Keratinocyte (primary cell): ENCODE measurements around the gene MICAL2. TPM values are rescaled to one million over a fixed set of nuclear protein-coding genes. Genes with fewer than 3 reads are reported as not detected.

Experiments used
- DNase-seq: peaks from one replicate; pipeline ENCODE4 v3.0.0-alpha.2; 2011; ENCODE audit warnings: low read depth, missing footprints, low spot score
- FAIRE-seq: peaks from 2 replicates; lab custom pipeline; 2011; peaks lifted over from hg19 to GRCh38; lab: Jason Lieb, UNC
- H2AFZ ChIP-seq: 2 replicates; pipeline ENCODE4 v1.6.0; 2012; ENCODE audit warnings: low read length, control low read depth, inconsistent platforms; ENCODE audit not compliant: control insufficient read depth
- H3K27ac ChIP-seq: 2 replicates; pipeline ENCODE4 v1.5.1; 2011; ENCODE audit warnings: low read length; ENCODE audit not compliant: control insufficient read depth, insufficient read depth
- H3K27me3 ChIP-seq: 3 replicates; pipeline ENCODE4 v1.6.0; 2011; ENCODE audit warnings: low read length; ENCODE audit not compliant: control insufficient read depth, insufficient read depth; ENCODE audit errors: extremely low read depth
- H3K36me3 ChIP-seq, 2 experiments: 2 replicates in 1 of 2; 3 replicates in 1 of 2; pipeline ENCODE4 v1.5.1; 2011; ENCODE audit warnings: low read length in 2 of 2, mild to moderate bottlenecking in 1 of 2; ENCODE audit not compliant: control insufficient read depth in 2 of 2, insufficient read depth in 2 of 2; ENCODE audit errors: extremely low read depth in 1 of 2
- H3K4me1 ChIP-seq: 3 replicates; pipeline ENCODE4 v1.5.1; 2011; ENCODE audit warnings: low read length; ENCODE audit not compliant: control insufficient read depth, insufficient read depth; ENCODE audit errors: extremely low read depth
- H3K4me2 ChIP-seq: 3 replicates; pipeline ENCODE4 v1.6.0; 2011; ENCODE audit warnings: low read depth, low read length; ENCODE audit not compliant: control insufficient read depth, insufficient read depth; ENCODE audit errors: extremely low read depth
- H3K4me3 ChIP-seq, 3 experiments: fragments of 200-600 bp in 1 of 3; sonication (generic) in 1 of 3; 2 replicates in 2 of 3; 3 replicates in 1 of 3; pipeline ENCODE4 v1.5.1; 2011 to 2016; ENCODE audit warnings: low read length in 3 of 3, mild to moderate bottlenecking in 3 of 3, control low read depth in 2 of 3, inconsistent platforms in 1 of 3, low read depth in 1 of 3, mixed read lengths in 1 of 3, mixed run types in 1 of 3, moderate library complexity in 1 of 3; ENCODE audit not compliant: control insufficient read depth in 2 of 3, insufficient read depth in 2 of 3; ENCODE audit errors: extremely low read depth in 1 of 3
- H3K79me2 ChIP-seq: 2 replicates; pipeline ENCODE4 v1.6.0; 2012; ENCODE audit warnings: low read length; ENCODE audit not compliant: control insufficient read depth, insufficient read depth
- H3K9ac ChIP-seq: 3 replicates; pipeline ENCODE4 v1.6.0; 2011; ENCODE audit warnings: low read length; ENCODE audit not compliant: control insufficient read depth, insufficient read depth; ENCODE audit errors: extremely low read depth
- H3K9me1 ChIP-seq: 3 replicates; pipeline ENCODE4 v1.6.0; 2011; ENCODE audit warnings: low read length; ENCODE audit not compliant: control insufficient read depth, insufficient read depth; ENCODE audit errors: extremely low read depth
- H3K9me3 ChIP-seq: 2 replicates; pipeline ENCODE4 v1.5.1; 2012; ENCODE audit warnings: low read depth, low read length; ENCODE audit not compliant: control insufficient read depth
- H4K20me1 ChIP-seq: 3 replicates; pipeline ENCODE4 v1.6.0; 2011; ENCODE audit warnings: low read length; ENCODE audit not compliant: control insufficient read depth, insufficient read depth; ENCODE audit errors: extremely low read depth
- CTCF ChIP-seq, 3 experiments: IDR thresholded peaks in 1 of 3; conservative IDR thresholded peaks in 1 of 3; optimal IDR thresholded peaks in 1 of 3; 2 replicates in 2 of 3; 3 replicates in 1 of 3; pipeline versions ENCODE3 to v1.5.1; 2011; ENCODE audit warnings: low read length in 3 of 3, mild to moderate bottlenecking in 3 of 3, moderate library complexity in 2 of 3, control low read depth in 1 of 3, inconsistent platforms in 1 of 3; ENCODE audit not compliant: insufficient read depth in 2 of 3; ENCODE audit errors: extremely low read depth in 1 of 3
- EZH2 ChIP-seq: IDR thresholded peaks from one replicate; pipeline ENCODE4 v1.6.1; 2012; ENCODE audit warnings: inconsistent platforms, mild to moderate bottlenecking, low read length, moderate library complexity
- dilution Hi-C: fragments of 300-500 bp; cut with MboI; formaldehyde crosslinking; loops from one replicate; pipeline ENCODE4 v1.7.0; 2020; ENCODE audit warnings: low sequenced_read_pairs; ENCODE audit not compliant: extremely low pct_ligation_motif_present
- polyA plus RNA-seq, 5 experiments: library from polyadenylated mRNA; depleted of rRNA in 3 of 5; stranded (reverse) in 3 of 5; stranded (forward) in 1 of 5; unstranded in 1 of 5; fragments of >200 nt; gene quantifications; 1 replicate in 1 of 5; 2 replicates in 3 of 5; 3 replicates in 1 of 5; pipeline versions ENCODE4 v1.2.1 to v1.2.3, GENCODE V29; 2011 to 2012; ENCODE audit warnings: missing spikeins in 2 of 5, low read depth in 1 of 5, low replicate concordance in 1 of 5

Gene MICAL2
- polyA plus RNA-seq, 1 donor (not counting 4 experiments of a cell fraction or from before 2014, with no cell fraction given) = 83.9 TPM

- no peak overlapping the region for H3K27ac ChIP-seq
- FAIRE-seq = no peak
- peaks cover 30% of the 10 kb centered on the region for H3K4me1 ChIP-seq
These were observed 30.9 kb downstream of the MICAL2 start for GRCh38 chr11:12141283-12141682.

GRCh38 chr11:12142176-12142575 is 31.8 kb downstream of the MICAL2 start:
- FAIRE-seq = no peak
- TF ChIP-seq CTCF (optimal IDR thresholded peaks at IDR 0.05 in 1 of 3, IDR thresholded peaks at IDR 0.05 in 1 of 3, conservative IDR thresholded peaks at IDR 0.05 in 1 of 3; ENCODE audit: extremely low read depth in 1 of 3, insufficient read depth in 2 of 3, low read length in 3 of 3) = no peak
- TF ChIP-seq EZH2 = no peak
- dilution Hi-C loops = no loop called here

More at GRCh38 chr11:12141283-12141682, 30.9 kb downstream of the MICAL2 start:
- no peak overlapping the region for H3K9ac ChIP-seq
- peaks cover 3% of the 10 kb centered on the region for H3K9me1 ChIP-seq
- H3K9me3 ChIP-seq = no peaks in the 10 kb centered on the region
- H3K4me3 ChIP-seq = no peak overlapping the region
- H3K4me2 ChIP-seq = no peak overlapping the region
- dilution Hi-C loops = no loop called here
- H4K20me1 ChIP-seq = peaks cover 7% of the 10 kb centered on the region
- peaks cover 32 to 76% of the 10 kb centered on the region in 2 experiments for H3K36me3 ChIP-seq
- TF ChIP-seq CTCF (optimal IDR thresholded peaks at IDR 0.05 in 1 of 3, IDR thresholded peaks at IDR 0.05 in 1 of 3, conservative IDR thresholded peaks at IDR 0.05 in 1 of 3; ENCODE audit: extremely low read depth in 1 of 3, insufficient read depth in 2 of 3, low read length in 3 of 3) (no peak), EZH2 (no peak)
- no peak for DNase-seq
- no peak overlapping the region for H2AFZ ChIP-seq
- H3K27me3 ChIP-seq = no peaks in the 10 kb centered on the region
- H3K79me2 ChIP-seq = peaks cover 94% of the 10 kb centered on the region

More at GRCh38 chr11:12142176-12142575, 31.8 kb downstream of the MICAL2 start:
- Histone ChIP-seq H3K9ac (no peak overlapping the region), H3K4me1 (peaks cover 21% of the 10 kb centered on the region), H4K20me1 (peaks cover 3% of the 10 kb centered on the region), H3K4me2 (no peak overlapping the region), H3K9me1 (peaks cover 3% of the 10 kb centered on the region), H3K27ac (no peak overlapping the region), H3K27me3 (no peaks in the 10 kb centered on the region), H3K36me3 (peaks cover 32 to 68% of the 10 kb centered on the region in 2 experiments), H3K79me2 (peaks cover 86% of the 10 kb centered on the region), H2AFZ (no peak overlapping the region), H3K4me3 (no peak overlapping the region), H3K9me3 (no peaks in the 10 kb centered on the region)
- DNase-seq = no peak
